Heart left ventricle (tissue), 13 donors: ENCODE data around the gene MECP2.

Source experiments
- CTCF ChIP-seq, 12 donors: fragments of 200-600 bp; sonication (generic) in 4 of 12; IDR thresholded peaks; one replicate each; pipeline versions ENCODE4 v1.5.0 to v1.8.0; 2018 to 2022; ENCODE audit warnings: antibody characterized with exemption in 12 of 12, mild to moderate bottlenecking in 5 of 12
- POLR2A ChIP-seq, 2 donors: fragments of 450-650 bp; IDR thresholded peaks; one replicate each; pipeline ENCODE4 v1.6.1; 2017; ENCODE audit warnings: antibody characterized with exemption in 2 of 2, mild to moderate bottlenecking in 2 of 2, moderate library complexity in 2 of 2
- donor health status: ischemic (EF 13 %, LVEDD 7.1; RV severe dilation, severe dysfunction).
- donor health status: DM: no; HTN: yes; CAD: no.
- donor health status: DM: no; HTN: no; CAD: no.
- donor health status: ischemic (EF 25% LVEDD 6.9; RV normal size, moderate dysfunction).
- donor health status: ischemic (EF 25% LVEDD 5.7; RV mildly dilated, moderate dysfunction).
- donor health status: ischemic (EF 35%, LVEDD 5.7; RV mildly dilated, moderate dysfunction).
- donor health status: nonischemic (EF 11% LVEDD 7.7; RV severe dilation, severe dysfunction).
- donor health status: DM: yes; HTN: yes; CAD: no.
- donor health status: PGD.
- donor health status: ischemic (EF 29% LVEDD 5.4; RV normal size, mild dysfunction).
- donor health status: nonischemic (EF 23%, LVEDD 6.1; RV moderate dilation, normal function).

DNA sequence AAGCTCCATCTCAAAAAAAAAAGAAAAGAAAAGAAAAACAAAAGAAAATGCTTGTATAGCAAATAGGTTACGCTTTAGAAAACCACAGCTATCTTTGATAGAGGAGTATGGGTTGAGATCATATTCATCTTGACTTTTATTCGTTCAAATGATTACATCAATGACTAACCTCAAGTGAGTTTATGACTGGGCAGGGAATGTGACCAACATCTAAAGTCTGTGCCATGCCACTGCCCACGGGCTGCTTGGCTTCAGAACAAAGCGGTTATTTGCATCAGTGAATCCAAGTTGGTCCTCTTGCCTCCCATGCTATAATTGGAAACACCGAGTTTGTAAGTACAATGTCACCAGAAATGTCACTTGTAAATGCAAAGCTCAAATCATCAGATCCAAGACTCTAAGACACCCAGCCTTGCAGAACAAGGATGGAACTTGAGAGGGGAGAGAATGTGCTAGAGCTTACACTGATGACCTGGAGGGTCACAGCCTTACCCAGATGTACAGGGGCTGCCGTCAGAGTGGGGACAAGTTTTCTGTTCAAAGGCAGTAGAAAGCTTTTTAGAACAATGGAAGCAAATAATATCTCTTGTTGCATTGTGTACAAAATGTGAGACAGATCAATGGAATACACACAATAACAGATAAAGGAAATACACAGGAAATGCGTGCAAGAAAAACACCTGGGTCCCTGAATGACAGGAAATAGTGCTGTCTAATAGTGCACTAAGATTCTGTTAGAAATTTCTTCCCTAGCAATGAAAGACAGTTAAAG, 38.1 kb upstream of the MECP2 start:
- no peak for TF ChIP-seq CTCF (IDR thresholded peaks at IDR 0.05)
- no peak for TF ChIP-seq POLR2A (IDR thresholded peaks at IDR 0.05)
